H9 (cell line): Measurements from ENCODE around the gene RNF175. TPM values are rescaled to one million over a fixed set of nuclear protein-coding genes. Genes with fewer than 3 reads are reported as not detected.

ENCODE experiments used
- DNase-seq: peaks from one replicate; pipeline ENCODE4 v3.0.0-alpha.2; 2017
- H2AFZ ChIP-seq: one replicate; pipeline ENCODE4 v1.6.1; 2013; ENCODE audit warnings: mild to moderate bottlenecking, low read length, control low read depth, moderate library complexity
- H2AK5ac ChIP-seq: 2 replicates; pipeline ENCODE4 v1.6.1; 2013; ENCODE audit warnings: low read length, control low read depth, mixed read lengths; ENCODE audit not compliant: insufficient read length
- H2BK120ac ChIP-seq: one replicate; pipeline ENCODE4 v1.6.1; 2013; ENCODE audit warnings: low read depth, mild to moderate bottlenecking, low read length, control low read depth, inconsistent platforms; ENCODE audit not compliant: poor library complexity, severe bottlenecking
- H2BK12ac ChIP-seq: 2 replicates; pipeline ENCODE4 v1.6.1; 2013; ENCODE audit warnings: low read length, control low read depth, mixed read lengths, low read depth; ENCODE audit not compliant: insufficient read length
- H2BK15ac ChIP-seq: 2 replicates; pipeline ENCODE4 v1.6.1; 2013; ENCODE audit warnings: low read depth, low read length, control low read depth
- H2BK20ac ChIP-seq: one replicate; pipeline ENCODE4 v1.6.1; 2013; ENCODE audit warnings: low read depth, mild to moderate bottlenecking, low read length, control low read depth, inconsistent platforms; ENCODE audit not compliant: poor library complexity, severe bottlenecking
- H2BK5ac ChIP-seq: 2 replicates; pipeline ENCODE4 v1.6.1; 2013; ENCODE audit warnings: low read length, control low read depth, mixed read lengths; ENCODE audit not compliant: insufficient read length
- H3K14ac ChIP-seq: 2 replicates; pipeline ENCODE4 v1.6.1; 2013; ENCODE audit warnings: low read length, control low read depth; ENCODE audit not compliant: insufficient read depth
- H3K18ac ChIP-seq: 2 replicates; pipeline ENCODE4 v1.6.1; 2013; ENCODE audit warnings: low read depth, mild to moderate bottlenecking, mixed read lengths, low read length, control low read depth; ENCODE audit not compliant: insufficient read length
- H3K23ac ChIP-seq: 2 replicates; pipeline ENCODE4 v1.6.1; 2013; ENCODE audit warnings: low read length, control low read depth, mixed read lengths, low read depth; ENCODE audit not compliant: insufficient read length
- H3K23me2 ChIP-seq: 2 replicates; pipeline ENCODE4 v1.6.1; 2013; ENCODE audit warnings: low read depth, mild to moderate bottlenecking, mixed read lengths, low read length, control low read depth; ENCODE audit not compliant: insufficient read length, poor library complexity, severe bottlenecking
- H3K27ac ChIP-seq: 2 replicates; pipeline ENCODE4 v1.5.1; 2013; ENCODE audit warnings: low read length, control low read depth, mixed read lengths, low read depth; ENCODE audit not compliant: insufficient read length
- H3K27me3 ChIP-seq: 2 replicates; pipeline ENCODE4 v1.6.1; 2013; ENCODE audit warnings: low read length, control low read depth, inconsistent platforms; ENCODE audit not compliant: insufficient read depth
- H3K4ac ChIP-seq: 2 replicates; pipeline ENCODE4 v1.6.1; 2013; ENCODE audit warnings: low read depth, mild to moderate bottlenecking, control low read depth, inconsistent platforms, low read length, moderate library complexity
- H3K4me1 ChIP-seq: 2 replicates; pipeline ENCODE4 v1.6.1; 2013; ENCODE audit warnings: low read length, control low read depth, inconsistent platforms; ENCODE audit not compliant: insufficient read depth
- H3K4me2 ChIP-seq: 2 replicates; pipeline ENCODE4 v1.6.1; 2013; ENCODE audit warnings: low read length, control low read depth, mixed read lengths; ENCODE audit not compliant: insufficient read length, insufficient read depth
- H3K56ac ChIP-seq: 2 replicates; pipeline ENCODE4 v1.6.1; 2013; ENCODE audit warnings: low read depth, mild to moderate bottlenecking, mixed read lengths, low read length, control low read depth; ENCODE audit not compliant: insufficient read length
- H3K79me1 ChIP-seq: 2 replicates; pipeline ENCODE4 v1.6.1; 2013; ENCODE audit warnings: low read depth, mild to moderate bottlenecking, moderate library complexity, low read length, control low read depth, inconsistent platforms; ENCODE audit not compliant: insufficient read depth, poor library complexity, severe bottlenecking
- H3K79me2 ChIP-seq: 2 replicates; pipeline ENCODE4 v1.6.1; 2013; ENCODE audit warnings: low read length, control low read depth, inconsistent platforms; ENCODE audit not compliant: insufficient read depth
- H3K9ac ChIP-seq: 2 replicates; pipeline ENCODE4 v1.6.1; 2013; ENCODE audit warnings: low read length, control low read depth, mixed read lengths; ENCODE audit not compliant: insufficient read length; ENCODE audit errors: extremely low read depth
- H3K9me3 ChIP-seq: one replicate; pipeline ENCODE4 v1.6.1; 2013; ENCODE audit warnings: low read depth, low read length, inconsistent platforms; ENCODE audit not compliant: control insufficient read depth
- H3T11ph ChIP-seq: one replicate; pipeline ENCODE4 v1.6.1; 2013; ENCODE audit warnings: mild to moderate bottlenecking, low read length, control low read depth, inconsistent platforms
- H4K20me1 ChIP-seq: one replicate; pipeline ENCODE4 v1.6.1; 2013; ENCODE audit not compliant: control insufficient read depth, insufficient read length, insufficient read depth
- H4K5ac ChIP-seq: 2 replicates; pipeline ENCODE4 v1.6.1; 2013; ENCODE audit warnings: low read depth, mild to moderate bottlenecking, mixed read lengths, low read length, control low read depth; ENCODE audit not compliant: insufficient read length
- H4K8ac ChIP-seq: replicated peaks from 2 replicates; pipeline ENCODE4 v1.6.1; 2013; ENCODE audit warnings: low read length, control low read depth, mixed read lengths, low read depth; ENCODE audit not compliant: insufficient read length
- H4K91ac ChIP-seq: 2 replicates; pipeline ENCODE4 v1.6.1; 2013; ENCODE audit warnings: low read depth, mild to moderate bottlenecking, moderate library complexity, mixed read lengths, low read length, control low read depth; ENCODE audit not compliant: insufficient read length
- H3K27ac Mint-ChIP-seq, 3 experiments: 2 replicates in 2 of 3; 3 replicates in 1 of 3; pipeline ENCODE4 v1.8.0; 2020 to 2021; ENCODE audit warnings: mixed read lengths in 3 of 3, mild to moderate bottlenecking in 1 of 3, moderate library complexity in 1 of 3
- H3K27me3 Mint-ChIP-seq: 2 replicates; pipeline ENCODE4 v1.8.0; 2021; ENCODE audit warnings: low read depth, mild to moderate bottlenecking, moderate library complexity, mixed read lengths
- H3K36me3 Mint-ChIP-seq, 3 experiments: 2 replicates in 2 of 3; 3 replicates in 1 of 3; pipeline ENCODE4 v1.8.0; 2020 to 2021; ENCODE audit warnings: low read depth in 3 of 3, mixed read lengths in 3 of 3; ENCODE audit not compliant: insufficient read depth in 1 of 3
- H3K4me1 Mint-ChIP-seq, 2 experiments: 2 replicates each; pipeline ENCODE4 v1.8.0; 2020; ENCODE audit warnings: mixed read lengths in 2 of 2
- H3K4me3 Mint-ChIP-seq, 2 experiments: 2 replicates in 1 of 2; 3 replicates in 1 of 2; pipeline ENCODE4 v1.8.0; 2020 to 2021; ENCODE audit warnings: mild to moderate bottlenecking in 2 of 2, mixed read lengths in 2 of 2, moderate library complexity in 1 of 2
- H3K9me3 Mint-ChIP-seq, 2 experiments: 2 replicates in 1 of 2; 3 replicates in 1 of 2; pipeline ENCODE4 v1.8.0; 2020; ENCODE audit warnings: mild to moderate bottlenecking in 2 of 2, mixed read lengths in 2 of 2, moderate library complexity in 1 of 2
- CTCF ChIP-seq: fragments of 200-600 bp; sonication (generic); conservative IDR thresholded peaks from 3 replicates; pipeline ENCODE4 v1.8.0; 2021; ENCODE audit warnings: antibody characterized with exemption, mild to moderate bottlenecking
- WGBS: extraction: QIAGEN DNeasy Blood & Tissue Kit; methylation state at CpG from one replicate; pipeline ENCODE4 v1.1.7; 2013; ENCODE audit warnings: missing lambda C conversion rate, low lambda C conversion rate, mixed read lengths; ENCODE audit not compliant: insufficient read length; ENCODE audit errors: extremely low coverage; 5-methylcytosine and 5-hydroxymethylcytosine counted together
- total RNA-seq: library from RNA; stranded (reverse); gene quantifications from 2 replicates; pipeline ENCODE4 v1.2.1, GENCODE V29; 2021

RNF175 gene
- total RNA-seq, 1 experiment from 2014 or later = 4.3 TPM

GRCh38 chr4:153808175-153808574 is 48.4 kb upstream of the RNF175 start:
- H3K27ac ChIP-seq = no peak overlapping the region
- WGBS = no CpG with 5 or more reads among the region's 1 CpG
- Mint-ChIP-seq H3K4me1 (peaks cover 10% of the 10 kb centered on the region in 2 experiments), H3K4me3 (no peak overlapping the region), H3K27ac (no peak overlapping the region), H3K9me3 (peaks cover 0 to 3% of the 10 kb centered on the region in 2 experiments; a peak in 3 of 5 replicates), H3K36me3 (peaks cover 0 to 5% (median 2%) of the 10 kb centered on the region in 3 experiments; a peak in 3 of 7 replicates), H3K27me3 (no peaks in the 10 kb centered on the region; the same call in 1 of the 2 replicates)
- peaks cover 3% of the 10 kb centered on the region; the same call in 1 of the 2 replicates for H3K4me1 ChIP-seq
- no peaks in the 10 kb centered on the region for H3K27me3 ChIP-seq
- TF ChIP-seq CTCF = no peak
- H2BK15ac ChIP-seq = no peak overlapping the region
- no peaks in the 10 kb centered on the region for H4K20me1 ChIP-seq
- H3K14ac ChIP-seq = no peak overlapping the region
- H2BK5ac ChIP-seq = no peak overlapping the region
- no peak overlapping the region for H2BK12ac ChIP-seq
- no peak overlapping the region for H4K91ac ChIP-seq
- H3K23me2 ChIP-seq = no peaks in the 10 kb centered on the region
- no peaks in the 10 kb centered on the region for H3K79me2 ChIP-seq
- no peak overlapping the region for H2BK20ac ChIP-seq
- H2AFZ ChIP-seq = no peak overlapping the region
- no peak overlapping the region for H4K8ac ChIP-seq
- no peaks in the 10 kb centered on the region for H3K79me1 ChIP-seq
- no peak overlapping the region for H3K56ac ChIP-seq
- no peak overlapping the region for H3K4me2 ChIP-seq
- no peak overlapping the region for H2AK5ac ChIP-seq
- H3K18ac ChIP-seq = no peak overlapping the region
- no peak overlapping the region for H3K9ac ChIP-seq
- H4K5ac ChIP-seq = no peak overlapping the region
- H2BK120ac ChIP-seq = no peak overlapping the region
- no peak for DNase-seq
- H3K9me3 ChIP-seq = no peaks in the 10 kb centered on the region
- H3T11ph ChIP-seq = no peak overlapping the region
- H3K23ac ChIP-seq = no peak overlapping the region
- no peak overlapping the region for H3K4ac ChIP-seq
